SK-N-MC (cell line): ENCODE data around the gene EIF2S2.
"Not testable (repeated sequence)": the region's sequence is repeated elsewhere in the genome, so short reads cannot be mapped to it uniquely, and the experiment has no call there.

ENCODE experiments used
- EZH2 ChIP-seq: fragments of 200-600 bp; sonication (generic); IDR thresholded peaks from one replicate; pipeline ENCODE4 v1.6.1; 2017; ENCODE audit warnings: antibody characterized with exemption
- POLR2AphosphoS5 ChIP-seq: IDR thresholded peaks from 2 replicates; pipeline ENCODE4 v1.6.1; 2012; ENCODE audit warnings: mild to moderate bottlenecking, low read depth, low read length, borderline replicate concordance

GRCh38 chr20:34157697-34158096, 45.7 kb upstream of the EIF2S2 start:
- TF ChIP-seq POLR2AphosphoS5, EZH2: not testable (repeated sequence)
